ENCODE results near the gene CTSO. TPM values are rescaled to one million over a fixed set of nuclear protein-coding genes. Genes with fewer than 3 reads are reported as not detected.

CTSO gene
- total RNA-seq, 1 experiment from 2014 or later = 2.9 TPM

GRCh38 chr4:155978810-155979209, 25.1 kb upstream of the CTSO start:
- no peak overlapping the region for H3K27ac Mint-ChIP-seq (ENCODE audit: unreplicated experiment)
- no peak for DNase-seq
- no peak for TF ChIP-seq CTCF (IDR thresholded peaks at IDR 0.05; ENCODE audit: insufficient read depth in 1 of 2, low read depth in 1 of 2, low read length in 1 of 2, severe bottlenecking in 1 of 2, unreplicated experiment in 1 of 2)
- BruUV-seq (replicated peaks) = no TSS peak
- no peaks in the 10 kb centered on the region for H3K27me3 Mint-ChIP-seq (ENCODE audit: insufficient read depth, unreplicated experiment)
- H3K9me3 ChIP-seq = peaks cover 4% of the 10 kb centered on the region; the same call in 1 of the 2 replicates
- no peak overlapping the region for H3K4me3 ChIP-seq (ENCODE audit: low read depth, low read length)
- intact Hi-C loops (cut with micrococcal nuclease; ENCODE audit: unreplicated experiment) = no loop called here
- ChIA-PET CTCF (no interaction called here), POLR2A (no interaction called here)
- no peaks in the 10 kb centered on the region for H3K36me3 ChIP-seq (ENCODE audit: control insufficient read depth, insufficient read depth, low read length)
- H3K36me3 Mint-ChIP-seq (ENCODE audit: insufficient read depth, unreplicated experiment) = no peaks in the 10 kb centered on the region
- H3K4me1 Mint-ChIP-seq (ENCODE audit: low read depth, unreplicated experiment) = peaks cover 5% of the 10 kb centered on the region
- no peaks in the 10 kb centered on the region for H3K27me3 ChIP-seq (replicated peaks; ENCODE audit: control insufficient read depth, insufficient read depth, low read length)
- no peaks in the 10 kb centered on the region for H3K4me1 ChIP-seq
- no peak overlapping the region for H3K4me3 Mint-ChIP-seq (ENCODE audit: unreplicated experiment)
- H3K9me3 Mint-ChIP-seq (ENCODE audit: unreplicated experiment) = peaks cover 10% of the 10 kb centered on the region

GRCh38 chr4:155975511-155975910, 21.8 kb upstream of the CTSO start:
- Mint-ChIP-seq H3K36me3 (ENCODE audit: insufficient read depth, unreplicated experiment) (no peaks in the 10 kb centered on the region), H3K27ac (ENCODE audit: unreplicated experiment) (no peak overlapping the region), H3K27me3 (ENCODE audit: insufficient read depth, unreplicated experiment) (no peaks in the 10 kb centered on the region), H3K9me3 (ENCODE audit: unreplicated experiment) (peaks cover 10% of the 10 kb centered on the region), H3K4me3 (ENCODE audit: unreplicated experiment) (no peak overlapping the region), H3K4me1 (ENCODE audit: low read depth, unreplicated experiment) (peaks cover 5% of the 10 kb centered on the region)
- TF ChIP-seq CTCF (IDR thresholded peaks at IDR 0.05; ENCODE audit: insufficient read depth in 1 of 2, low read depth in 1 of 2, low read length in 1 of 2, severe bottlenecking in 1 of 2, unreplicated experiment in 1 of 2) = no peak
- ChIA-PET POLR2A (no interaction called here), CTCF (no interaction called here)
- no peak for DNase-seq
- Histone ChIP-seq H3K27me3 (replicated peaks; ENCODE audit: control insufficient read depth, insufficient read depth, low read length) (no peaks in the 10 kb centered on the region), H3K9me3 (peaks cover 4% of the 10 kb centered on the region; the same call in 1 of the 2 replicates), H3K4me1 (no peaks in the 10 kb centered on the region), H3K4me3 (ENCODE audit: low read depth, low read length) (no peak overlapping the region), H3K36me3 (ENCODE audit: control insufficient read depth, insufficient read depth, low read length) (no peaks in the 10 kb centered on the region)
- intact Hi-C loops (cut with micrococcal nuclease; ENCODE audit: unreplicated experiment) = no loop called here
- no TSS peak for BruUV-seq (replicated peaks)

- ChIA-PET POLR2A (no interaction called here), CTCF (no interaction called here)
- H3K4me1 ChIP-seq = no peaks in the 10 kb centered on the region
- H3K9me3 ChIP-seq = peaks cover 4% of the 10 kb centered on the region; the same call in 1 of the 2 replicates
- Mint-ChIP-seq H3K27ac (ENCODE audit: unreplicated experiment) (no peak overlapping the region), H3K36me3 (ENCODE audit: insufficient read depth, unreplicated experiment) (no peaks in the 10 kb centered on the region), H3K4me3 (ENCODE audit: unreplicated experiment) (no peak overlapping the region), H3K4me1 (ENCODE audit: low read depth, unreplicated experiment) (peaks cover 5% of the 10 kb centered on the region), H3K27me3 (ENCODE audit: insufficient read depth, unreplicated experiment) (no peaks in the 10 kb centered on the region), H3K9me3 (ENCODE audit: unreplicated experiment) (peaks cover 10% of the 10 kb centered on the region)
- no TSS peak for BruUV-seq (replicated peaks)
- no peaks in the 10 kb centered on the region for H3K27me3 ChIP-seq (replicated peaks; ENCODE audit: control insufficient read depth, insufficient read depth, low read length)
- DNase-seq = no peak
- no peaks in the 10 kb centered on the region for H3K36me3 ChIP-seq (ENCODE audit: control insufficient read depth, insufficient read depth, low read length)
- no peak for TF ChIP-seq CTCF (IDR thresholded peaks at IDR 0.05; ENCODE audit: insufficient read depth in 1 of 2, low read depth in 1 of 2, low read length in 1 of 2, severe bottlenecking in 1 of 2, unreplicated experiment in 1 of 2)
- H3K4me3 ChIP-seq (ENCODE audit: low read depth, low read length) = no peak overlapping the region
- intact Hi-C loops (cut with micrococcal nuclease; ENCODE audit: unreplicated experiment) = no loop called here
Measured at GRCh38 chr4:155974996-155975395, 21.3 kb upstream of the CTSO start.

Data from Caco-2 (cell line).